GM12878 (cell line): ENCODE data around the gene ESR2.

Experiments
- CBX3 ChIP-seq: fragments of 200-600 bp; sonication (generic); IDR thresholded peaks from 2 replicates; pipeline ENCODE4 v1.6.1; 2016; ENCODE audit warnings: low read depth, borderline replicate concordance
- CEBPZ ChIP-seq: fragments of 150-350 bp; IDR thresholded peaks from 2 replicates; pipeline ENCODE4 v1.6.1; 2016; ENCODE audit warnings: low read depth, low read length
- CHD2 ChIP-seq: IDR thresholded peaks from 2 replicates; pipeline ENCODE4 v1.6.1; 2011; ENCODE audit warnings: low read depth, low read length, improper control_type of control experiment, borderline replicate concordance
- CTCF ChIP-seq, 3 experiments: IDR thresholded peaks in 2 of 3; conservative IDR thresholded peaks in 1 of 3; 2 replicates each; pipeline ENCODE4 v1.5.1; 2011; ENCODE audit warnings: low read depth in 3 of 3, low read length in 3 of 3, mild to moderate bottlenecking in 3 of 3, control low read depth in 2 of 3, moderate library complexity in 2 of 3, inconsistent platforms in 1 of 3, mixed read lengths in 1 of 3; ENCODE audit not compliant: control insufficient read depth in 2 of 3, insufficient read depth in 1 of 3; ENCODE audit errors: extremely low read depth in 1 of 3
- EP300 ChIP-seq, 2 experiments: fragments of 150-350 bp in 1 of 2; IDR thresholded peaks; 2 replicates each; pipeline ENCODE4 v1.6.1; 2011 to 2012; ENCODE audit warnings: low read depth in 2 of 2, low read length in 2 of 2, borderline replicate concordance in 1 of 2, improper control_type of control experiment in 1 of 2, inconsistent platforms in 1 of 2; ENCODE audit not compliant: control insufficient read depth in 1 of 2
- GATAD2B ChIP-seq: fragments of 450-650 bp; conservative IDR thresholded peaks from 2 replicates; pipeline ENCODE4 v1.6.1; 2017; ENCODE audit warnings: low read depth, mild to moderate bottlenecking, moderate library complexity
- IRF3 ChIP-seq: fragments of 450-650 bp; IDR thresholded peaks from 2 replicates; pipeline ENCODE4 v1.6.1; 2014; ENCODE audit warnings: mild to moderate bottlenecking
- MYC ChIP-seq: IDR thresholded peaks from 2 replicates; pipeline ENCODE4 v1.6.1; 2011; ENCODE audit warnings: mild to moderate bottlenecking, low read length, moderate library complexity, inconsistent platforms; ENCODE audit not compliant: insufficient read depth, insufficient replicate concordance, insufficient read length, severe bottlenecking
- NRF1 ChIP-seq: conservative IDR thresholded peaks from 2 replicates; pipeline ENCODE4 v1.6.1; 2011; ENCODE audit warnings: mild to moderate bottlenecking, low read depth, low read length, improper control_type of control experiment
- SKIL ChIP-seq: fragments of 450-650 bp; IDR thresholded peaks from 2 replicates; pipeline ENCODE4 v1.6.1; 2017; ENCODE audit warnings: mild to moderate bottlenecking, low read depth, inconsistent platforms; ENCODE audit not compliant: poor library complexity, severe bottlenecking
- SUZ12 ChIP-seq: fragments of 200-600 bp; sonication (generic); IDR thresholded peaks from one replicate; pipeline ENCODE4 v1.6.1; 2018; ENCODE audit warnings: antibody characterized with exemption, mild to moderate bottlenecking; ENCODE audit not compliant: unreplicated experiment
- USF2 ChIP-seq: IDR thresholded peaks from 2 replicates; pipeline ENCODE4 v1.6.1; 2011; ENCODE audit warnings: low read depth, low read length, improper control_type of control experiment, borderline replicate concordance
- ZZZ3 ChIP-seq: IDR thresholded peaks from 2 replicates; pipeline ENCODE4 v1.6.1; 2011; ENCODE audit warnings: low read depth; ENCODE audit not compliant: control insufficient read depth, insufficient read length

- TF ChIP-seq CBX3 (no peak), GATAD2B (no peak), IRF3 (no peak), ZZZ3 (no peak), CTCF (IDR thresholded peaks at IDR 0.05 in 2 of 3, conservative IDR thresholded peaks at IDR 0.05 in 1 of 3; ENCODE audit: control insufficient read depth in 2 of 3, extremely low read depth in 1 of 3, insufficient read depth in 1 of 3, low read depth in 3 of 3, low read length in 3 of 3) (no peak), EP300 (IDR thresholded peaks at IDR 0.05; ENCODE audit: borderline replicate concordance in 1 of 2, control insufficient read depth in 1 of 2, low read depth in 2 of 2, low read length in 2 of 2) (no peak), CEBPZ (no peak), SUZ12 (no peak), NRF1 (no peak), CHD2 (no peak), MYC (no peak), SKIL (no peak), USF2 (no peak)
Observed at GRCh38 chr14:64266239-64266638, 27.9 kb downstream of the ESR2 start.
